B cell (primary cell): ENCODE measurements around the gene RBM19. TPM values are rescaled to one million over a fixed set of nuclear protein-coding genes. Genes with fewer than 3 reads are reported as not detected.

Source experiments
- ATAC-seq: fragments of 200-7000 bp; cut with Tn5 transposase; one replicate; pipeline ENCODE4 v1.10.0; 2021; ENCODE audit warnings: low read depth, mild to moderate bottlenecking, moderate number of reproducible peaks, moderate library complexity
- CTCF ChIA-PET: fragments of 350-600 bp; sonication (Branson Sonifier 250); formaldehyde crosslinking; loops from one replicate; lab custom pipeline; 2021; ENCODE audit warnings: antibody characterized with exemption, inconsistent platforms; lab: Charles Lee
- POLR2A ChIA-PET: fragments of 350-600 bp; sonication (Branson Sonifier 250); formaldehyde crosslinking; loops from one replicate; lab custom pipeline; 2021; ENCODE audit warnings: antibody characterized with exemption; lab: Charles Lee
- DNase-seq: peaks from one replicate; pipeline ENCODE4 v3.0.0; 2013
- H2AFZ ChIP-seq: 2 replicates; pipeline ENCODE4 v1.6.1; 2012; ENCODE audit warnings: mild to moderate bottlenecking, low read depth, low read length; ENCODE audit not compliant: insufficient read depth, poor library complexity, severe bottlenecking
- H3K27ac ChIP-seq, 2 donors: 1 replicate in 1 of 2; 2 replicates in 1 of 2; pipeline ENCODE4 v1.5.1; 2012 to 2013; ENCODE audit warnings: low read length in 2 of 2, mild to moderate bottlenecking in 2 of 2, moderate library complexity in 1 of 2
- H3K27me3 ChIP-seq, 4 experiments: fragments of 200-600 bp in 1 of 4; sonication (generic) in 1 of 4; replicated peaks in 1 of 4; 1 replicate in 2 of 4; 2 replicates in 2 of 4; pipeline versions ENCODE4 v1.6.1 to v1.7.0; 2013 to 2016; ENCODE audit warnings: low read length in 3 of 4, mild to moderate bottlenecking in 2 of 4, mixed read lengths in 1 of 4, moderate library complexity in 1 of 4; ENCODE audit not compliant: insufficient read depth in 4 of 4, control insufficient read depth in 3 of 4; ENCODE audit errors: control extremely low read depth in 1 of 4
- H3K36me3 ChIP-seq, 2 experiments: replicated peaks in 1 of 2; 1 replicate in 1 of 2; 2 replicates in 1 of 2; pipeline versions ENCODE4 v1.6.1 to v1.7.1; 2013; ENCODE audit warnings: low read length in 1 of 2; ENCODE audit not compliant: insufficient read depth in 2 of 2, control insufficient read depth in 1 of 2; ENCODE audit errors: control extremely low read depth in 1 of 2, extremely low read depth in 1 of 2
- H3K4me1 ChIP-seq, 2 donors: fragments of 200-600 bp in 1 of 2; sonication (generic) in 1 of 2; 1 replicate in 1 of 2; 2 replicates in 1 of 2; pipeline versions ENCODE4 v1.5.1 to v1.6.1; 2013 to 2017; ENCODE audit warnings: low read length in 2 of 2; ENCODE audit not compliant: control insufficient read depth in 2 of 2, insufficient read depth in 2 of 2
- H3K4me2 ChIP-seq: replicated peaks from 2 replicates; pipeline ENCODE3; 2012; ENCODE audit warnings: mild to moderate bottlenecking, low read depth, low read length; ENCODE audit not compliant: poor library complexity, severe bottlenecking
- H3K4me3 ChIP-seq, 5 experiments: fragments of 200-600 bp in 1 of 5; sonication (generic) in 1 of 5; 1 replicate in 3 of 5; 2 replicates in 2 of 5; pipeline versions ENCODE4 v1.5.1 to v1.7.0; 2011 to 2016; ENCODE audit warnings: low read length in 4 of 5, mild to moderate bottlenecking in 4 of 5, low read depth in 2 of 5, control low read depth in 1 of 5, moderate library complexity in 1 of 5; ENCODE audit not compliant: insufficient read depth in 1 of 5; ENCODE audit errors: control extremely low read depth in 1 of 5, extremely low read depth in 1 of 5
- H3K79me2 ChIP-seq: fragments of 200-600 bp; sonication (generic); one replicate; pipeline ENCODE4 v1.6.0; 2016; ENCODE audit warnings: low read length; ENCODE audit not compliant: control insufficient read depth, insufficient read depth
- H3K9ac ChIP-seq: fragments of 200-600 bp; sonication (generic); 2 replicates; pipeline ENCODE4 v1.6.1; 2017; ENCODE audit warnings: mild to moderate bottlenecking, low read length, moderate library complexity
- H3K9me3 ChIP-seq, 3 donors: one replicate each; pipeline versions ENCODE4 v1.6.1 to v1.7.1; 2013; ENCODE audit warnings: low read length in 2 of 3; ENCODE audit not compliant: control insufficient read depth in 2 of 3, insufficient read depth in 1 of 3; ENCODE audit errors: control extremely low read depth in 1 of 3
- H4K20me1 ChIP-seq: 2 replicates; pipeline ENCODE4 v1.6.0; 2012; ENCODE audit warnings: mild to moderate bottlenecking, low read length; ENCODE audit not compliant: insufficient read depth, control insufficient read depth, poor library complexity, severe bottlenecking
- H3K27ac Mint-ChIP-seq: one replicate; pipeline ENCODE4 v1.8.0; 2021; ENCODE audit warnings: mixed read lengths
- H3K27me3 Mint-ChIP-seq: one replicate; pipeline ENCODE4 v1.8.0; 2021; ENCODE audit warnings: mixed read lengths
- H3K4me1 Mint-ChIP-seq: one replicate; pipeline ENCODE4 v1.8.0; 2021; ENCODE audit warnings: mixed read lengths
- H3K4me3 Mint-ChIP-seq: one replicate; pipeline ENCODE4 v1.8.0; 2021; ENCODE audit warnings: mixed read lengths
- H3K9me3 Mint-ChIP-seq: one replicate; pipeline ENCODE4 v1.8.0; 2022; ENCODE audit warnings: mixed read lengths; ENCODE audit not compliant: insufficient read depth
- CTCF ChIP-seq: fragments of 200-600 bp; IDR thresholded peaks from one replicate; pipeline ENCODE4 v1.8.0; 2022; ENCODE audit warnings: antibody characterized with exemption, mild to moderate bottlenecking
- EZH2 ChIP-seq: IDR thresholded peaks from 2 replicates; pipeline ENCODE4 v1.6.1; 2012; ENCODE audit warnings: borderline replicate concordance, low read depth, mild to moderate bottlenecking, moderate library complexity, low read length; ENCODE audit not compliant: insufficient read depth, poor library complexity, severe bottlenecking
- WGBS: methylation state at CpG from one replicate; pipeline ENCODE4 v1.1.5; 2013; ENCODE audit warnings: missing lambda C conversion rate; ENCODE audit not compliant: insufficient coverage; 5-methylcytosine and 5-hydroxymethylcytosine counted together
- intact Hi-C: fragments of 100-400 bp; cut with micrococcal nuclease; formaldehyde crosslinking; loops from one replicate; pipeline ENCODE4 v1.10.0; 2022
- polyA plus RNA-seq: library from polyadenylated mRNA; depleted of rRNA; stranded (reverse); fragments of >200 nt; gene quantifications from 2 replicates; pipeline ENCODE4 v1.2.3, GENCODE V29; 2012
- total RNA-seq, 2 donors: library from RNA; stranded (reverse); fragments of 120-200 nt in 1 of 2; gene quantifications; 1 replicate in 1 of 2; 2 replicates in 1 of 2; pipeline versions ENCODE4 v1.2.3 to v1.2.4, GENCODE V29; 2013 to 2022

RBM19 gene
- total and polyA plus RNA-seq, 2 donors (not counting 1 experiment from before 2014, with no cell fraction given), result 43.1 to 90.0 TPM

DNA sequence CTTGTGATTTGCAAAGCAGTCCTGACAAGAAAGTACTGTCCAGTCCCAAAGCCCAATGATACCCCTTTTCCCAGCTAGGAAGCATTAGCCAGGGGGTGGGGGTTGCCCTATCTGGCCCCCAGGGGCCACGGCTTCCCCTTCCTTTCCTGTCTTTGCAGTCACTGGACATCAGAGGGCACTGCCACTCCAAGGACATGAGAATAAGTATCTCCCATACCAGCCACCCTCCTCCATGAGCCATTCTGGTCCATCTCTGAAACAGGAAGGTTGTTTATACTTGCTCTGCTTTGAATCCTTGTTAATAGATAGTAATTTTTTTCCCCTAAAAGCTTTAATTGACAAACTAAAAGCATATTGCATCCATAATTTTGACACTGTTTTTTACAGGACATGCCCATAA lies 29.7 kb downstream of the RBM19 start:
- Histone ChIP-seq H3K4me3 (no peak overlapping the region), H3K27me3 (no peaks in the 10 kb centered on the region), H3K9me3 (no peaks in the 10 kb centered on the region), H3K27ac (no peak overlapping the region), H3K9ac (no peak overlapping the region), H3K36me3 (peaks cover 15 to 69% of the 10 kb centered on the region in 2 experiments), H2AFZ (no peak overlapping the region), H4K20me1 (no peaks in the 10 kb centered on the region), H3K79me2 (no peaks in the 10 kb centered on the region), H3K4me1 (no peaks in the 10 kb centered on the region), H3K4me2 (no peak overlapping the region)
- no peak for ATAC-seq
- H3K4me3 Mint-ChIP-seq, result no peak overlapping the region
- intact Hi-C loops, result no loop called here
- H3K4me1 Mint-ChIP-seq, result no peaks in the 10 kb centered on the region
- TF ChIP-seq EZH2 (no peak), CTCF (no peak)
- DNase-seq, result no peak
- CTCF ChIA-PET, result interaction anchor here (0.8 kb wide), 1 partner anchor 9 kb away, joined by 3 read pairs; no protein-coding TSS in a partner anchor
- 60% methylated on average over 1 of the region's 1 CpG for WGBS
- H3K9me3 Mint-ChIP-seq, result no peaks in the 10 kb centered on the region
- no peaks in the 10 kb centered on the region for H3K27me3 Mint-ChIP-seq
- POLR2A ChIA-PET, result no interaction called here
- H3K27ac Mint-ChIP-seq, result no peak overlapping the region

GRCh38 chr12:113935459-113935858 lies 30.7 kb downstream of the RBM19 start:
- Histone ChIP-seq H3K4me2 (no peak overlapping the region), H3K79me2 (no peaks in the 10 kb centered on the region), H3K4me3 (no peak overlapping the region), H3K9ac (no peak overlapping the region), H3K27me3 (no peaks in the 10 kb centered on the region), H3K4me1 (no peaks in the 10 kb centered on the region), H3K27ac (no peak overlapping the region), H3K9me3 (no peaks in the 10 kb centered on the region), H3K36me3 (peaks cover 15 to 66% of the 10 kb centered on the region in 2 experiments), H2AFZ (no peak overlapping the region), H4K20me1 (no peaks in the 10 kb centered on the region)
- ATAC-seq (no peak), DNase-seq (no peak)
- no peaks in the 10 kb centered on the region for H3K9me3 Mint-ChIP-seq
- intact Hi-C loops, result no loop called here
- no peaks in the 10 kb centered on the region for H3K27me3 Mint-ChIP-seq
- 89% methylated on average over 3 of the region's 6 CpGs for WGBS
- H3K4me3 Mint-ChIP-seq, result no peak overlapping the region
- POLR2A ChIA-PET, result no interaction called here
- H3K27ac Mint-ChIP-seq, result no peak overlapping the region
- no peak for TF ChIP-seq EZH2
- TF ChIP-seq CTCF, result no peak
- CTCF ChIA-PET, result interaction anchor here (0.7 kb wide), 1 partner anchor 45 kb away, joined by 8 read pairs; no protein-coding TSS in a partner anchor
- no peaks in the 10 kb centered on the region for H3K4me1 Mint-ChIP-seq
